ENCODE data around the gene ERBB4.

ERBB4 gene

DNA sequence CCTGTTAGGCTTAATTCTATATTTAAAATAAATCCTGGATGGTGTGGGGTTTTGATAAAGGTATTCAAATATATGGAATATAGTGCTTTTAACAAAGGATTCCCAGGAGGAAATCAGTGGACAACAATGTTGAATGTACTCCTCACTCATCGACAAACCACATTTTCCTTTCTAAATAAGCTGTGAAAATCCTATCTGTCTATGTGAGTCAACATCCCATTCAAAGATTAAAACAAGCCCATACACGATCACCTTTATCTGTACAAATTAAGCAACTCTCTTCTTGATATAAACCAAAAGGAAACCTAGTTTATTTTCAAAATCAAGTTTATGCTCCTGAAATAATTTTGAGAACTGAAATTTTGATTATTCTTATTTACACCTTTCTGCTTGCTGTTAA lies 153.4 kb downstream of the ERBB4 start:
- ATAC-seq = no peak
- TF ChIP-seq RARB (CRISPR knock-in tag; IDR thresholded peaks at IDR 0.05) (no peak), ZC3H10 (CRISPR knock-in tag; IDR thresholded peaks at IDR 0.05) (no peak), ARNTL (CRISPR knock-in tag; IDR thresholded peaks at IDR 0.05; ENCODE audit: borderline replicate concordance, low read depth) (no peak), BACH2 (CRISPR knock-in tag; IDR thresholded peaks at IDR 0.05; ENCODE audit: borderline replicate concordance) (no peak), ZNF8 (CRISPR knock-in tag; IDR thresholded peaks at IDR 0.05) (no peak), GLIS3 (CRISPR knock-in tag; IDR thresholded peaks at IDR 0.05) (no peak)

DNA sequence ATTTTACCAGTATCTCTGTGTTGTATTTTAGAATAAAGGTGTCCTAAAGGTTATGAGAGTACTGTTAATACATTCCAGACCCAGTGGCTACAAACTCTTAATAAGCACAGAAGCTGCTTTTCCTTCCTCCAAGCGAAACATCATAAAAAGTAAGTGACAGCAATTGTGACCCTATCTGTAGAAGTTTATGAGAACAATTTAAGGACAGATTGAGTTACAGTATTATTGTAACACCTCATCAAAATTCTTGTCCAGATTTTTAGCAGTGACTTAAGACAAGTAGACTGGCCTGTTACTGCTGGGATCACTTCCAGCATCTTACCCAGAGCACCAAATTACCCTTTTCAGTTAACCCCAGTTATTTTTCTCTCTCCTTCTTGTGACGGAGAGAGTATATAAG lies 154.6 kb downstream of the ERBB4 start:
- ATAC-seq = no peak
- TF ChIP-seq, protein P1, sequence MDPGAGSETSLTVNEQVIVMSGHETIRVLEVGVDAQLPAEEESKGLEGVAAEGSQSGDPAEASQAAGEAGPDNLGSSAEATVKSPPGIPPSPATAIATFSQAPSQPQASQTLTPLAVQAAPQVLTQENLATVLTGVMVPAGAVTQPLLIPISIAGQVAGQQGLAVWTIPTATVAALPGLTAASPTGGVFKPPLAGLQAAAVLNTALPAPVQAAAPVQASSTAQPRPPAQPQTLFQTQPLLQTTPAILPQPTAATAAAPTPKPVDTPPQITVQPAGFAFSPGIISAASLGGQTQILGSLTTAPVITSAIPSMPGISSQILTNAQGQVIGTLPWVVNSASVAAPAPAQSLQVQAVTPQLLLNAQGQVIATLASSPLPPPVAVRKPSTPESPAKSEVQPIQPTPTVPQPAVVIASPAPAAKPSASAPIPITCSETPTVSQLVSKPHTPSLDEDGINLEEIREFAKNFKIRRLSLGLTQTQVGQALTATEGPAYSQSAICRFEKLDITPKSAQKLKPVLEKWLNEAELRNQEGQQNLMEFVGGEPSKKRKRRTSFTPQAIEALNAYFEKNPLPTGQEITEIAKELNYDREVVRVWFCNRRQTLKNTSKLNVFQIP (CRISPR knock-in tag; IDR thresholded peaks at IDR 0.05; ENCODE audit: borderline replicate concordance, low read depth) = no peak
- TF ChIP-seq RARB (CRISPR knock-in tag; IDR thresholded peaks at IDR 0.05) (no peak), PPARA (CRISPR knock-in tag; IDR thresholded peaks at IDR 0.05; ENCODE audit: borderline replicate concordance) (no peak), BACH2 (CRISPR knock-in tag; IDR thresholded peaks at IDR 0.05; ENCODE audit: borderline replicate concordance) (no peak), ESRRG (CRISPR knock-in tag; IDR thresholded peaks at IDR 0.05) (no peak), ZNF565 (CRISPR knock-in tag; conservative IDR thresholded peaks at IDR 0.05; ENCODE audit: low read depth) (no peak), ZFP30 (CRISPR knock-in tag; IDR thresholded peaks at IDR 0.05) (no peak), SNAI2 (CRISPR knock-in tag; IDR thresholded peaks at IDR 0.05) (no peak), TOX (CRISPR knock-in tag; IDR thresholded peaks at IDR 0.05; ENCODE audit: borderline replicate concordance) (no peak), CSDC2 (CRISPR knock-in tag; IDR thresholded peaks at IDR 0.05) (no peak)

DNA sequence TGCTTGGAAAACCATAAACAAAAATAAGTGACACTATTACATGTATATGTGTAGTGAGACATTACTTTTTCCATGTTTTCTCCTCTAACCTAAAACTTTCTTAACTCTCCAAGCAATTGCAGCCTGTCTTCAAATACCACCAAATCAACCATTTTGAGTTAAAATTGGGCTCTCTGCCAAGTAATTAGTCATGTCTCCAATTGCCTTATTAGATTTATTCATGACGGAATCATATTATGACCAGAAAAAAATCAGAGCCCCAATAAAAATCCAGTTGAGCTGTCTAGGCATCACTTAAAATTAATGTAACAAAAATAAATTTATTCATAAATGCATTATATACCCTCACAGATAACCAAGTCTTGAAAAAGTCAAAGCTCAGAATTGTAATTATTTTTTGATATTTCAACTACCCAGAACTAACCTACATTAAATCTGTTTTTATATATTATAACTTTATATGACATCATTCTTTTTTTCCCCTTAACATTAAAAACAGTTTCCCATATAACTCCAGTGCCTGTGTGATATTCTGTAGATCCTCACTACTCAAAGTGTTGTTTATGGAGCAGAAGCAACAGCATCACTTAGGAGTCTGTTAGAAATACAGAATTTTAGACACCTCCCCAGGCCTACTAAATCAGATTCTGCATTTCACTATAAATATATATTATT lies 157.0 kb downstream of the ERBB4 start:
- ATAC-seq = no peak
- TF ChIP-seq ISL1 (CRISPR knock-in tag; IDR thresholded peaks at IDR 0.05) (peak; percentile 76), BACH2 (CRISPR knock-in tag; IDR thresholded peaks at IDR 0.05; ENCODE audit: borderline replicate concordance) (no peak)

DNA sequence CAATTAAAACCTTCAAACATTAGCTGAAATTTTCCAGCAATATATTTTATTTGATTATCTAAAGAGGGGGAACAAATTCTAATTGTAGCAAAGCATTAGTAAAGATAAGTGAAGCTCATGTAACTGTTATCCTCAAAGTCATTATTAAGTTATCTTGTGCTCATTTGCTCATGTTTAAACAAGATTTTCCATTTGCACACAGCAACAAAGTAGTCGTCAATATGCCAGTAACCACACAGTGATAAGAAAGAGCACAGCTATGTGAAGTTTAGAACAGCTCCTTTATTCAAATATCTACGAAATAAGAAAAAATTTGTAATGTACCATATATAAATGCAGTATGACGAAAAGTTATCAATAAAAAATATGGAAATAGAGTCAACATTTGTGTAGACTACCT lies 159.5 kb downstream of the ERBB4 start:
- no peak for ATAC-seq
- TF ChIP-seq SNAI2 (CRISPR knock-in tag; IDR thresholded peaks at IDR 0.05) (no peak), ZNF565 (CRISPR knock-in tag; conservative IDR thresholded peaks at IDR 0.05; ENCODE audit: low read depth) (no peak), ZC3H10 (CRISPR knock-in tag; IDR thresholded peaks at IDR 0.05) (no peak), TOX (CRISPR knock-in tag; IDR thresholded peaks at IDR 0.05; ENCODE audit: borderline replicate concordance) (no peak), RARB (CRISPR knock-in tag; IDR thresholded peaks at IDR 0.05) (no peak), CSDC2 (CRISPR knock-in tag; IDR thresholded peaks at IDR 0.05) (no peak), BACH2 (CRISPR knock-in tag; IDR thresholded peaks at IDR 0.05; ENCODE audit: borderline replicate concordance) (no peak), ZFP30 (CRISPR knock-in tag; IDR thresholded peaks at IDR 0.05) (no peak), ISL1 (CRISPR knock-in tag; IDR thresholded peaks at IDR 0.05) (peak; percentile 71), ZNF8 (CRISPR knock-in tag; IDR thresholded peaks at IDR 0.05) (no peak), GLIS3 (CRISPR knock-in tag; IDR thresholded peaks at IDR 0.05) (no peak)
- TF ChIP-seq, protein P2, sequence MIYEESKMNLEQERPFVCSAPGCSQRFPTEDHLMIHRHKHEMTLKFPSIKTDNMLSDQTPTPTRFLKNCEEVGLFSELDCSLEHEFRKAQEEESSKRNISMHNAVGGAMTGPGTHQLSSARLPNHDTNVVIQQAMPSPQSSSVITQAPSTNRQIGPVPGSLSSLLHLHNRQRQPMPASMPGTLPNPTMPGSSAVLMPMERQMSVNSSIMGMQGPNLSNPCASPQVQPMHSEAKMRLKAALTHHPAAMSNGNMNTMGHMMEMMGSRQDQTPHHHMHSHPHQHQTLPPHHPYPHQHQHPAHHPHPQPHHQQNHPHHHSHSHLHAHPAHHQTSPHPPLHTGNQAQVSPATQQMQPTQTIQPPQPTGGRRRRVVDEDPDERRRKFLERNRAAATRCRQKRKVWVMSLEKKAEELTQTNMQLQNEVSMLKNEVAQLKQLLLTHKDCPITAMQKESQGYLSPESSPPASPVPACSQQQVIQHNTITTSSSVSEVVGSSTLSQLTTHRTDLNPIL (CRISPR knock-in tag; IDR thresholded peaks at IDR 0.05; ENCODE audit: low read depth) = 0 out of 2 replicates have a peak, but pooled peaks have one; percentile 48
- TF ChIP-seq, protein P1 (CRISPR knock-in tag; IDR thresholded peaks at IDR 0.05; ENCODE audit: borderline replicate concordance, low read depth) = no peak

DNA sequence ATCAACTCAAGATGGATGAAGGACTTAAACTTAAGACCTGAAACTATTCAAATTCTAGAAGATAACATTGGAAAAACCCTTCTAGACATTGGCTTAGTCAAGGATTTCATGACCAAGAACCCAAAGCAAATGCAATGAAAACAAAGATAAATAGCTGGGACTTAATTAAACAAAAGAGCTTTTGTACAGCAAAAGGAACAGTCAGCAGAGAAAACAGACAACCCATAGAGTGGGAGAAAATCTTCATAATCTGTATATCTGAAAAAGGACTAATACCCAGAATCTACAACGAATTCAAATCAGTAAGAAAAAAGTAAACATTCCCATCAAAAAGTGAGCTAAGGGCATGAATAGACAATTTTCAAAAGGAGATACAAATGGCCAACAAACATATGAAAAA lies 171.2 kb downstream of the ERBB4 start:
- no peak for TF ChIP-seq RARB (CRISPR knock-in tag; IDR thresholded peaks at IDR 0.05)
- no peak for TF ChIP-seq PPARA (CRISPR knock-in tag; IDR thresholded peaks at IDR 0.05; ENCODE audit: borderline replicate concordance)
- no peak for TF ChIP-seq ZNF8 (CRISPR knock-in tag; IDR thresholded peaks at IDR 0.05)
- no peak for TF ChIP-seq TCF4 (CRISPR knock-in tag; IDR thresholded peaks at IDR 0.05; ENCODE audit: borderline replicate concordance)
- TF ChIP-seq, protein P3, sequence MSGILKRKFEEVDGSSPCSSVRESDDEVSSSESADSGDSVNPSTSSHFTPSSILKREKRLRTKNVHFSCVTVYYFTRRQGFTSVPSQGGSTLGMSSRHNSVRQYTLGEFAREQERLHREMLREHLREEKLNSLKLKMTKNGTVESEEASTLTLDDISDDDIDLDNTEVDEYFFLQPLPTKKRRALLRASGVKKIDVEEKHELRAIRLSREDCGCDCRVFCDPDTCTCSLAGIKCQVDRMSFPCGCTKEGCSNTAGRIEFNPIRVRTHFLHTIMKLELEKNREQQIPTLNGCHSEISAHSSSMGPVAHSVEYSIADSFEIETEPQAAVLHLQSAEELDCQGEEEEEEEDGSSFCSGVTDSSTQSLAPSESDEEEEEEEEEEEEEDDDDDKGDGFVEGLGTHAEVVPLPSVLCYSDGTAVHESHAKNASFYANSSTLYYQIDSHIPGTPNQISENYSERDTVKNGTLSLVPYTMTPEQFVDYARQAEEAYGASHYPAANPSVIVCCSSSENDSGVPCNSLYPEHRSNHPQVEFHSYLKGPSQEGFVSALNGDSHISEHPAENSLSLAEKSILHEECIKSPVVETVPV (CRISPR knock-in tag; IDR thresholded peaks at IDR 0.05) = no peak
- TF ChIP-seq OSR1 (CRISPR knock-in tag; IDR thresholded peaks at IDR 0.05) = no peak
- no peak for TF ChIP-seq ARNTL (CRISPR knock-in tag; IDR thresholded peaks at IDR 0.05; ENCODE audit: borderline replicate concordance, low read depth)
- TF ChIP-seq ZNF565 (CRISPR knock-in tag; conservative IDR thresholded peaks at IDR 0.05; ENCODE audit: low read depth) = no peak
- TF ChIP-seq ZC3H10 (CRISPR knock-in tag; IDR thresholded peaks at IDR 0.05) = no peak
- TF ChIP-seq ZFP3 (CRISPR knock-in tag; IDR thresholded peaks at IDR 0.05) = no peak
- no peak for TF ChIP-seq SNAI2 (CRISPR knock-in tag; IDR thresholded peaks at IDR 0.05)
- TF ChIP-seq, protein P2 (CRISPR knock-in tag; IDR thresholded peaks at IDR 0.05; ENCODE audit: low read depth) = no peak
- TF ChIP-seq, protein P1 (CRISPR knock-in tag; IDR thresholded peaks at IDR 0.05; ENCODE audit: borderline replicate concordance, low read depth) = no peak
- no peak for TF ChIP-seq TOX (CRISPR knock-in tag; IDR thresholded peaks at IDR 0.05; ENCODE audit: borderline replicate concordance)
- TF ChIP-seq ZFP30 (CRISPR knock-in tag; IDR thresholded peaks at IDR 0.05) = no peak
- ATAC-seq = no peak

Data from SK-N-SH treated with all-trans-retinoic acid at 6 μM for 48 hours (cell line).